ENCODE results near the gene LMNTD2. TPM values are rescaled to one million over a fixed set of nuclear protein-coding genes. Genes with fewer than 3 reads are reported as not detected.

LMNTD2 gene
- total RNA-seq = 1.8 and 2.1 TPM in 2 replicates
- 2.6 and 3.9 TPM in 2 replicates for polyA plus RNA-seq
- polyA plus RNA-seq (2011; cell fraction: cytosol; rRNA removed) = 0.61 and 0.97 TPM in 2 replicates
- polyA plus RNA-seq (2011; cell fraction: nucleus; rRNA removed) = 12.6 and 17.5 TPM in 2 replicates
- polyA plus RNA-seq (2012) = 0.35 and 1.5 TPM in 2 replicates
- 0.25 and 1.0 TPM in 2 replicates for polyA minus RNA-seq
- polyA minus RNA-seq (2011; cell fraction: cytosol; rRNA and poly(A)+ RNA removed) = 1.3 TPM
- 0.58 and 4.2 TPM in 2 replicates for polyA minus RNA-seq (2011; cell fraction: nucleus; rRNA and poly(A)+ RNA removed)
- Bru-seq, nascent RNA = percentile 20 among the genes with signal in this experiment
- percentile 22 among the genes with signal in this experiment for BruChase-seq, experiment 1, labeled RNA remaining after a 6-hour chase
- BruChase-seq, experiment 2, labeled RNA remaining after a 2-hour chase = percentile 11 among the genes with signal in this experiment
- long read RNA-seq = 0 reads

GRCh38 chr11:560305-561147, at the start of gene LMNTD2, which contains the start of gene RASSF7:
Gene LMNTD2, minus strand, starts transcription at chr11:560738. Its CDS starts 22 bp downstream, at chr11:560716.
Gene RASSF7, plus strand, starts transcription at chr11:560970. Its CDS starts 799 bp downstream, at chr11:561769.
- Histone ChIP-seq H3K4me2 (ENCODE audit: insufficient read depth, low read length) (peak within 1 kb of the TSS; percentile 78), H3K4me1 (ENCODE audit: control insufficient read depth, extremely low read depth, insufficient read depth, low read length) (peaks cover 6% of the 10 kb centered on the region), H3K79me2 (ENCODE audit: control insufficient read depth, insufficient read depth, low read length) (no peaks in the 10 kb centered on the region), H3K4me3 (replicated peaks in 1 of 3; ENCODE audit: insufficient read depth in 1 of 3, low read depth in 1 of 3, low read length in 3 of 3) (peak within 1 kb of the TSS; percentile 62 to 88 (median 74)), H4K20me1 (replicated peaks; ENCODE audit: control insufficient read depth, extremely low read depth, insufficient read depth, low read length) (no peaks in the 10 kb centered on the region), H3K27ac (ENCODE audit: insufficient read depth, low read depth, low read length) (no peak within 1 kb of the TSS), H3K36me3 (ENCODE audit: control insufficient read depth in 2 of 2, extremely low read depth in 1 of 2, insufficient read depth in 2 of 2, low read length in 2 of 2) (peaks cover 0 to 2% of the 10 kb centered on the region in 2 experiments), H2AFZ (ENCODE audit: low read depth, low read length) (peak within 1 kb of the TSS; percentile 82), H3K9me1 (replicated peaks; ENCODE audit: control insufficient read depth, extremely low read depth, insufficient read depth, low read length) (no peaks in the 10 kb centered on the region), H3K27me3 (ENCODE audit: control insufficient read depth in 2 of 2, insufficient read depth in 2 of 2, low read length in 2 of 2) (peaks cover 11 to 17% of the 10 kb centered on the region in 2 experiments), H3K9ac (replicated peaks; ENCODE audit: extremely low read depth, insufficient read depth, low read length) (peak within 1 kb of the TSS; percentile 36), H3K9me3 (replicated peaks; ENCODE audit: control insufficient read depth, insufficient read depth, low read length) (no peaks in the 10 kb centered on the region)
- CTCF ChIA-PET = interaction anchor here (1.1 kb wide), 1 partner anchor 162 kb away, joined by 4 read pairs; no protein-coding TSS in a partner anchor
- dilution Hi-C loops (cut with MboI; ENCODE audit: extremely low pct_ligation_motif_present, low sequenced_read_pairs) (no loop called here), intact Hi-C loops (cut with micrococcal nuclease) (loop anchor here (2.0 kb wide), 1 partner anchor 24 kb away; the partner anchor contains the start of gene LRRC56)
- BruUV-seq (replicated peaks) = TSS peak; percentile 25
- TF ChIP-seq JUN (IDR thresholded peaks at IDR 0.05; ENCODE audit: borderline replicate concordance, insufficient read depth, insufficient read length, low read depth) = no peak
- TF ChIP-seq POLR2A (IDR thresholded peaks at IDR 0.05; ENCODE audit: low read depth, low read length) = peak; percentile 58
- POLR2A ChIA-PET = no interaction called here
- DNase-seq (ENCODE audit: low read depth, low spot score) = peak; percentile 80
- FAIRE-seq = peak; percentile 72

GRCh38 chr11:609341-609811, 48.8 kb upstream of the LMNTD2 start:
- DNase-seq (ENCODE audit: low read depth, low spot score) (no peak), FAIRE-seq (no peak)
- TF ChIP-seq POLR2AphosphoS5 (IDR thresholded peaks at IDR 0.05; ENCODE audit: insufficient read depth, low read depth, low read length) (no peak), MYC (IDR thresholded peaks at IDR 0.05; ENCODE audit: low read depth, low read length) (no peak), FOS (IDR thresholded peaks at IDR 0.05; ENCODE audit: borderline replicate concordance, insufficient read depth, low read length) (no peak), CTCF (IDR thresholded peaks at IDR 0.05; ENCODE audit: extremely low read depth in 1 of 2, insufficient read depth in 1 of 2, low read depth in 1 of 2, low read length in 2 of 2) (no peak), EZH2 (IDR thresholded peaks at IDR 0.05; ENCODE audit: borderline replicate concordance, low read depth, low read length, severe bottlenecking) (no peak), POLR2A (IDR thresholded peaks at IDR 0.05; ENCODE audit: low read depth, low read length) (no peak), GATA2 (IDR thresholded peaks at IDR 0.05; ENCODE audit: insufficient read depth, insufficient read length, low read depth, low read length) (no peak)
- BruUV-seq (replicated peaks) = no TSS peak
- H3K9ac ChIP-seq (replicated peaks; ENCODE audit: extremely low read depth, insufficient read depth, low read length) = no peak overlapping the region
- no peak overlapping the region for H3K4me2 ChIP-seq (ENCODE audit: insufficient read depth, low read length)
- intact Hi-C loops (cut with micrococcal nuclease) = no loop called here
- H3K27me3 ChIP-seq (ENCODE audit: control insufficient read depth in 2 of 2, insufficient read depth in 2 of 2, low read length in 2 of 2) = no peaks in the 10 kb centered on the region
- no peaks in the 10 kb centered on the region for H3K79me2 ChIP-seq (ENCODE audit: control insufficient read depth, insufficient read depth, low read length)
- no peak overlapping the region for H3K4me3 ChIP-seq (replicated peaks in 1 of 3; ENCODE audit: insufficient read depth in 1 of 3, low read depth in 1 of 3, low read length in 3 of 3)
- no peaks in the 10 kb centered on the region for H3K9me1 ChIP-seq (replicated peaks; ENCODE audit: control insufficient read depth, extremely low read depth, insufficient read depth, low read length)
- no peak overlapping the region for H2AFZ ChIP-seq (ENCODE audit: low read depth, low read length)
- no peaks in the 10 kb centered on the region for H3K4me1 ChIP-seq (ENCODE audit: control insufficient read depth, extremely low read depth, insufficient read depth, low read length)
- POLR2A ChIA-PET = no interaction called here
- dilution Hi-C loops (cut with MboI; ENCODE audit: extremely low pct_ligation_motif_present, low sequenced_read_pairs) = no loop called here
- no peak overlapping the region for H3K27ac ChIP-seq (ENCODE audit: insufficient read depth, low read depth, low read length)
- CTCF ChIA-PET = interaction anchor here (1.1 kb wide), 1 partner anchor 55 kb away, joined by 3 read pairs; no protein-coding TSS in a partner anchor
- H3K36me3 ChIP-seq (ENCODE audit: control insufficient read depth in 2 of 2, extremely low read depth in 1 of 2, insufficient read depth in 2 of 2, low read length in 2 of 2) = peaks cover 14 to 73% of the 10 kb centered on the region in 2 experiments
- no peaks in the 10 kb centered on the region for H4K20me1 ChIP-seq (replicated peaks; ENCODE audit: control insufficient read depth, extremely low read depth, insufficient read depth, low read length)
- no peaks in the 10 kb centered on the region for H3K9me3 ChIP-seq (replicated peaks; ENCODE audit: control insufficient read depth, insufficient read depth, low read length)
